K562 (cell line): Measurements from ENCODE around the gene CTNNBL1. TPM values are rescaled to one million over a fixed set of nuclear protein-coding genes. Genes with fewer than 3 reads are reported as not detected.

Source experiments
- ATAC-seq: fragments of 200-7000 bp; cut with Tn5 transposase; 3 replicates; pipeline ENCODE4 v1.9.1; 2020; ENCODE audit warnings: moderate library complexity
- BruUV-seq: library from RNA; stranded (reverse); fragments of 400-500 nt; replicated peaks from 2 replicates; lab custom pipeline; 2021; lab: Mats Ljungman, UMichigan
- CTCF ChIA-PET: fragments of 300-600 bp; formaldehyde crosslinking; extraction: SDS; loops from one replicate; lab custom pipeline; 2021; ENCODE audit warnings: low intra/inter-chr PET ratio; lab: Yijun Ruan, JAX
- POLR2A ChIA-PET: fragments of 300-600, 350-650 bp; sonication (Branson Sonifier 250); formaldehyde crosslinking; extraction: SDS; loops from one replicate; lab custom pipeline; 2021; ENCODE audit warnings: antibody characterized with exemption, inconsistent platforms; lab: Yijun Ruan, JAX
- DNase-seq, 4 experiments: peaks; one replicate each; pipeline versions ENCODE4 v3.0.0 to v3.0.0-alpha.2; 2011 to 2018; ENCODE audit warnings: low spot score in 3 of 4, mixed read lengths in 3 of 4; ENCODE audit errors: extremely low read depth in 1 of 4
- FAIRE-seq: peaks from 2 replicates; lab custom pipeline; 2011; peaks lifted over from hg19 to GRCh38; lab: Jason Lieb, UNC
- H2AFZ ChIP-seq: 2 replicates; pipeline ENCODE4 v1.6.0; 2011; ENCODE audit warnings: low read depth, low read length, control low read depth, inconsistent platforms
- H3K27ac ChIP-seq: fragments of 200-600 bp; 3 replicates; pipeline ENCODE4 v1.8.0; 2011; ENCODE audit warnings: low read depth, mild to moderate bottlenecking, control low read depth, inconsistent platforms, low read length, moderate library complexity, mixed read lengths; ENCODE audit errors: extremely low read depth
- H3K27me3 ChIP-seq, 2 experiments: fragments of 300-600 bp in 1 of 2; 2 replicates in 1 of 2; 3 replicates in 1 of 2; pipeline versions ENCODE4 v1.6.0 to v1.8.0; 2011; ENCODE audit warnings: inconsistent platforms in 2 of 2, low read length in 2 of 2, mild to moderate bottlenecking in 1 of 2, mixed read lengths in 1 of 2, moderate library complexity in 1 of 2; ENCODE audit not compliant: control insufficient read depth in 2 of 2, insufficient read depth in 2 of 2
- H3K36me3 ChIP-seq: fragments of 300-600 bp; 3 replicates; pipeline ENCODE4 v1.8.0; 2011; ENCODE audit warnings: mild to moderate bottlenecking, low read length, inconsistent platforms; ENCODE audit not compliant: control insufficient read depth, insufficient read depth
- H3K4me1 ChIP-seq, 2 experiments: fragments of 200-600 bp in 1 of 2; replicated peaks in 1 of 2; 2 replicates in 1 of 2; 3 replicates in 1 of 2; pipeline versions ENCODE4 v1.5.1 to v1.8.0; 2011; ENCODE audit warnings: inconsistent platforms in 2 of 2, low read length in 2 of 2, mild to moderate bottlenecking in 1 of 2, mixed read lengths in 1 of 2, moderate library complexity in 1 of 2; ENCODE audit not compliant: control insufficient read depth in 2 of 2, insufficient read depth in 2 of 2
- H3K4me2 ChIP-seq: 2 replicates; pipeline ENCODE4 v1.6.1; 2011; ENCODE audit warnings: low read length, control low read depth, inconsistent platforms, mixed read lengths; ENCODE audit not compliant: insufficient read depth
- H3K4me3 ChIP-seq: fragments of 200-600 bp; sonication (generic), shearing (Covaris generic); 2 replicates; pipeline ENCODE4 v1.5.1; 2016; ENCODE audit warnings: control low read depth, inconsistent platforms
- H3K79me2 ChIP-seq: fragments of 200-600 bp; 3 replicates; pipeline ENCODE4 v1.8.0; 2011; ENCODE audit warnings: low read length, inconsistent platforms; ENCODE audit not compliant: control insufficient read depth, insufficient read depth
- H3K9ac ChIP-seq, 2 experiments: 2 replicates each; pipeline versions ENCODE4 v1.6.0 to v1.6.1; 2011; ENCODE audit warnings: low read depth in 2 of 2, low read length in 2 of 2, control low read depth in 1 of 2, inconsistent platforms in 1 of 2, mild to moderate bottlenecking in 1 of 2, mixed read lengths in 1 of 2; ENCODE audit not compliant: insufficient read depth in 1 of 2
- H3K9me1 ChIP-seq: one replicate; pipeline ENCODE4 v1.6.0; 2011; ENCODE audit warnings: inconsistent platforms, mild to moderate bottlenecking, low read length, moderate library complexity; ENCODE audit not compliant: control insufficient read depth, insufficient read depth
- H3K9me3 ChIP-seq: replicated peaks from 2 replicates; pipeline ENCODE4 v1.5.1; 2011; ENCODE audit warnings: low read depth, low read length, inconsistent platforms; ENCODE audit not compliant: control insufficient read depth, insufficient read depth
- H4K20me1 ChIP-seq: replicated peaks from 2 replicates; pipeline ENCODE4 v1.6.1; 2011; ENCODE audit warnings: low read length, inconsistent platforms, mixed read lengths; ENCODE audit not compliant: control insufficient read depth, insufficient read depth
- ARID1B ChIP-seq: fragments of 450-650 bp; IDR thresholded peaks from 2 replicates; pipeline ENCODE4 v1.6.1; 2016; ENCODE audit warnings: antibody characterized with exemption, mild to moderate bottlenecking, inconsistent platforms
- ARNT ChIP-seq, 2 experiments: fragments of 450-650 bp; IDR thresholded peaks; 2 replicates each; pipeline ENCODE4 v1.6.1; 2016; ENCODE audit warnings: mild to moderate bottlenecking in 1 of 2
- BCL6 ChIP-seq: fragments of 250-450 bp; sonication (Bioruptor Pico); IDR thresholded peaks from 2 replicates; pipeline ENCODE4 v1.4.0; 2020
- CBFA2T3 ChIP-seq: fragments of 450-650 bp; IDR thresholded peaks from 2 replicates; pipeline ENCODE4 v1.6.1; 2017
- DIDO1 ChIP-seq: fragments of 450-650 bp; IDR thresholded peaks from 2 replicates; pipeline ENCODE4 v1.6.1; 2016; ENCODE audit warnings: low read depth, missing biosample characterization, missing genetic modification characterization
- FOXJ2 ChIP-seq: fragments of 200-800 bp; sonication (Bioruptor generic); IDR thresholded peaks from 2 replicates; pipeline ENCODE4 v1.6.1; 2016; ENCODE audit warnings: missing genetic modification characterization, missing compliant biosample characterization
- LCOR ChIP-seq: sonication (generic); formaldehyde crosslinking; IDR thresholded peaks from 2 replicates; pipeline ENCODE4 v1.8.0; 2022; ENCODE audit warnings: mild to moderate bottlenecking, missing genetic modification reagents
- NFATC3 ChIP-seq: fragments of 450-650 bp; IDR thresholded peaks from 2 replicates; pipeline ENCODE4 v1.6.1; 2017; ENCODE audit warnings: mild to moderate bottlenecking
- NR1H2 ChIP-seq: sonication (generic); formaldehyde crosslinking; IDR thresholded peaks from 2 replicates; pipeline ENCODE4 v1.4.0; 2020; ENCODE audit warnings: mild to moderate bottlenecking, missing genetic modification reagents
- RBM39 ChIP-seq: fragments of 200-400 bp; formaldehyde crosslinking; optimal IDR thresholded peaks from 2 replicates; pipeline ENCODE3; 2018; ENCODE audit warnings: low read depth, low read length
- SMAD1 ChIP-seq: fragments of 150-350 bp; IDR thresholded peaks from 2 replicates; pipeline ENCODE4 v1.6.1; 2014; ENCODE audit warnings: low read length, low read depth; ENCODE audit not compliant: partially characterized antibody
- SOX6 ChIP-seq: fragments of 450-650 bp; IDR thresholded peaks from 2 replicates; pipeline ENCODE4 v1.6.1; 2014; ENCODE audit warnings: mild to moderate bottlenecking
- SPI1 ChIP-seq: IDR thresholded peaks from 2 replicates; pipeline ENCODE4 v1.6.1; 2011; ENCODE audit warnings: low read depth, low read length, control low read depth, borderline replicate concordance
- TAL1 ChIP-seq: fragments of 450-650 bp; IDR thresholded peaks from 2 replicates; pipeline ENCODE4 v1.6.1; 2016; ENCODE audit warnings: mild to moderate bottlenecking
- TEAD1 ChIP-seq, 2 experiments: fragments of 450-650 bp in 1 of 2; sonication (generic) in 1 of 2; formaldehyde crosslinking; IDR thresholded peaks; 2 replicates each; pipeline versions ENCODE4 v1.4.0 to v1.8.0; 2020 to 2022; ENCODE audit warnings: mild to moderate bottlenecking in 2 of 2, missing genetic modification reagents in 1 of 2
- TEAD4 ChIP-seq, 2 experiments: sonication (generic) in 1 of 2; formaldehyde crosslinking in 1 of 2; IDR thresholded peaks; 2 replicates each; pipeline versions ENCODE4 v1.6.1 to v1.8.0; 2012 to 2022; ENCODE audit warnings: borderline replicate concordance in 1 of 2, inconsistent platforms in 1 of 2, low read length in 1 of 2, mild to moderate bottlenecking in 1 of 2, missing genetic modification reagents in 1 of 2
- XRCC3 ChIP-seq: fragments of 450-650 bp; IDR thresholded peaks from 2 replicates; pipeline ENCODE4 v1.6.1; 2017; ENCODE audit warnings: mild to moderate bottlenecking, moderate library complexity
- ZC3H4 ChIP-seq: sonication (generic); formaldehyde crosslinking; IDR thresholded peaks from 2 replicates; pipeline ENCODE4 v1.9.0; 2021; ENCODE audit warnings: missing genetic modification reagents, borderline replicate concordance
- ZFX ChIP-seq: sonication (generic); formaldehyde crosslinking; IDR thresholded peaks from 2 replicates; pipeline ENCODE4 v1.8.0; 2022; ENCODE audit warnings: mild to moderate bottlenecking, missing genetic modification reagents, moderate library complexity
- ZNF444 ChIP-seq: fragments of 250-450 bp; sonication (Bioruptor Pico); IDR thresholded peaks from 2 replicates; pipeline ENCODE4 v1.4.0; 2020; ENCODE audit warnings: mild to moderate bottlenecking, moderate library complexity
- ZNF717 ChIP-seq: fragments of 250-450 bp; sonication (Bioruptor Pico); IDR thresholded peaks from 2 replicates; pipeline ENCODE4 v1.5.0; 2021
- ZZZ3 ChIP-seq: fragments of 450-650 bp; IDR thresholded peaks from 2 replicates; pipeline ENCODE4 v1.6.1; 2016; ENCODE audit warnings: antibody characterized with exemption, mild to moderate bottlenecking, moderate library complexity
- WGBS: fragments of 100-300 bp; shearing (Covaris generic); methylation state at CpG from one replicate; pipeline ENCODE4 v1.1.6; 2016; ENCODE audit warnings: low coverage, mixed read lengths; ENCODE audit not compliant: insufficient coverage; ENCODE audit errors: missing lambda C conversion rate; 5-methylcytosine and 5-hydroxymethylcytosine counted together
- in situ Hi-C: fragments of 300-500 bp; cut with MboI; formaldehyde crosslinking; loops from 4 replicates; pipeline ENCODE4 v1.15.0; 2018; ENCODE audit warnings: inconsistent platforms, mixed read lengths
- intact Hi-C: fragments of 100-400 bp; cut with micrococcal nuclease; formaldehyde crosslinking; loops from 2 replicates; pipeline ENCODE4 v1.14.2; 2022
- polyA plus RNA-seq, 8 experiments: library from polyadenylated mRNA; depleted of rRNA in 4 of 8; stranded (reverse) in 5 of 8; unstranded in 3 of 8; fragments of >200 nt; fragmentation: Nextera tagmentation in 2 of 8; fragmentation: Illumina TruSeq in 1 of 8; extraction: Ambion mirVana in 2 of 8; extraction: Trizol in 1 of 8; gene quantifications; 2 replicates each; pipeline versions ENCODE4 v1.2.1 to v1.2.3, GENCODE V29; 2011 to 2014; ENCODE audit warnings: inconsistent platforms in 1 of 8, missing spikeins in 1 of 8
- total RNA-seq, 7 experiments: library from RNA; depleted of rRNA in 6 of 7; stranded (reverse); fragments of >200 nt in 6 of 7; fragmentation: Illumina TruSeq in 2 of 7; extraction: Trizol in 2 of 7; gene quantifications; 2 replicates each; pipeline versions ENCODE4 v1.2.1 to v1.2.3, GENCODE V29; 2011 to 2021; ENCODE audit warnings: low replicate concordance in 1 of 7
- TF ChIP-seq, protein P1 (sequence below): fragments of 450-650 bp; formaldehyde crosslinking; IDR thresholded peaks from 2 replicates; pipeline ENCODE4 v1.4.0; 2022; ENCODE audit warnings: missing genetic modification characterization
- TF ChIP-seq, protein P2 (sequence below): fragments of 200-800 bp; sonication (Bioruptor generic); IDR thresholded peaks from 2 replicates; pipeline ENCODE4 v1.6.1; 2017; ENCODE audit warnings: missing genetic modification characterization, missing compliant biosample characterization

The CTNNBL1 gene
- total and polyA plus RNA-seq, 9 of the 15 experiments (the other 6 are each of a cell fraction or from before 2014, with no cell fraction given), result 32.4 to 85.6 (median 43.6) TPM

DNA sequence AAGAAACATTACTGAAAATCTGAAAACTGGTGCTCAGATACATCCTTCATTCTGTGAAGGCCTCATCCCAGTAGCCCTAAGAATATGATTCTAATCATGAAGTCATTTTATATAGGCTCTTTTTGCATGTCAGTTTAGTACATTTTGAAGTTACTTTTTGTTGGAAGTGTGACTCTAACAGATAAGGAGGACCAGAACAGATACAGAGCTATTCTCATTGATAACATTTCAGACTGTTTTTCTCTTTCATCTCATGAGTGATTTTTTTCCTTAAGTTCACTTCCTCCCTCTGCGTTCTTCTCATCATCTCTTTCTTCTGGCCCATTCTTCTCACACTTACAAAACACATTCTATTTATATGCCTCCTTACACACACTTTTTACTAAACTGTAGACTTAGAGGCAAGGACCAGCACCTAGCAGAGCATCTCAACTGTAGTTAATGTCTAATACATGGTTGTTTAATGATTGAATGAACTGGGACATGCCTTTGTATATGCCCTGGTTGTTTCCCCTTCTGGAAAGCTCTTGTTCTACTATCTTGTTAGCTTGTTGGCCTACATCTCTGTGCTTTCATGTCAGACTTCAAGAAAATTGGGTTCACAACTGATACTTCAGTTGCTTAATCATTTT is 8.7 kb downstream of the CTNNBL1 start:
- no peak overlapping the region for H3K9ac ChIP-seq

More for the DNA sequence above, 8.7 kb downstream of the CTNNBL1 start:
- H3K27me3 ChIP-seq, result no peaks in the 10 kb centered on the region
- H4K20me1 ChIP-seq, result peaks cover 7% of the 10 kb centered on the region
- CTCF ChIA-PET, result no interaction called here
- no peak overlapping the region for H2AFZ ChIP-seq
- TF ChIP-seq XRCC3, result no peak
- no peak for TF ChIP-seq BCL6 (CRISPR knock-in tag)
- 0 out of 2 replicates have a peak, but pooled peaks have one; percentile 9 for TF ChIP-seq SOX6
- TF ChIP-seq SPI1, result peak; percentile 35; the same call in 1 of the 2 replicates
- TF ChIP-seq ARNT (IDR thresholded peaks at IDR 0.05), result no peak
- no peak for TF ChIP-seq ZFX
- TF ChIP-seq ZZZ3, result no peak
- TF ChIP-seq CBFA2T3, result peak; percentile 48
- TF ChIP-seq DIDO1 (tag), result no peak
- TF ChIP-seq NR1H2, result no peak
- TF ChIP-seq, protein P1, sequence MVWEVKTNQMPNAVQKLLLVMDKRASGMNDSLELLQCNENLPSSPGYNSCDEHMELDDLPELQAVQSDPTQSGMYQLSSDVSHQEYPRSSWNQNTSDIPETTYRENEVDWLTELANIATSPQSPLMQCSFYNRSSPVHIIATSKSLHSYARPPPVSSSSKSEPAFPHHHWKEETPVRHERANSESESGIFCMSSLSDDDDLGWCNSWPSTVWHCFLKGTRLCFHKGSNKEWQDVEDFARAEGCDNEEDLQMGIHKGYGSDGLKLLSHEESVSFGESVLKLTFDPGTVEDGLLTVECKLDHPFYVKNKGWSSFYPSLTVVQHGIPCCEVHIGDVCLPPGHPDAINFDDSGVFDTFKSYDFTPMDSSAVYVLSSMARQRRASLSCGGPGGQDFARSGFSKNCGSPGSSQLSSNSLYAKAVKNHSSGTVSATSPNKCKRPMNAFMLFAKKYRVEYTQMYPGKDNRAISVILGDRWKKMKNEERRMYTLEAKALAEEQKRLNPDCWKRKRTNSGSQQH (CRISPR knock-in tag), result no peak
- peak; percentile 22; the same call in 1 of the 2 replicates for TF ChIP-seq TAL1
- TF ChIP-seq LCOR (CRISPR knock-in tag), result no peak
- TF ChIP-seq RBM39, result no peak
- TF ChIP-seq NFATC3, result no peak
- TF ChIP-seq ZNF717 (CRISPR knock-in tag), result no peak
- TF ChIP-seq ZNF444 (CRISPR knock-in tag), result no peak
- TF ChIP-seq SMAD1, result no peak
- no peak for TF ChIP-seq FOXJ2
- peak; percentile 50 for TF ChIP-seq ARID1B
- 0 out of 2 replicates have a peak, but pooled peaks have one; percentile 16 for TF ChIP-seq TEAD4 (IDR thresholded peaks at IDR 0.05; ENCODE audit: low read length)
- TF ChIP-seq TEAD4 (CRISPR knock-in tag; IDR thresholded peaks at IDR 0.05; ENCODE audit: borderline replicate concordance), result no peak
- no peak for TF ChIP-seq TEAD1 (CRISPR knock-in tag; IDR thresholded peaks at IDR 0.05)
- TF ChIP-seq, protein P2, sequence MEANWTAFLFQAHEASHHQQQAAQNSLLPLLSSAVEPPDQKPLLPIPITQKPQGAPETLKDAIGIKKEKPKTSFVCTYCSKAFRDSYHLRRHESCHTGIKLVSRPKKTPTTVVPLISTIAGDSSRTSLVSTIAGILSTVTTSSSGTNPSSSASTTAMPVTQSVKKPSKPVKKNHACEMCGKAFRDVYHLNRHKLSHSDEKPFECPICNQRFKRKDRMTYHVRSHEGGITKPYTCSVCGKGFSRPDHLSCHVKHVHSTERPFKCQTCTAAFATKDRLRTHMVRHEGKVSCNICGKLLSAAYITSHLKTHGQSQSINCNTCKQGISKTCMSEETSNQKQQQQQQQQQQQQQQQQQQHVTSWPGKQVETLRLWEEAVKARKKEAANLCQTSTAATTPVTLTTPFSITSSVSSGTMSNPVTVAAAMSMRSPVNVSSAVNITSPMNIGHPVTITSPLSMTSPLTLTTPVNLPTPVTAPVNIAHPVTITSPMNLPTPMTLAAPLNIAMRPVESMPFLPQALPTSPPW (CRISPR knock-in tag), result no peak
- no peak for TF ChIP-seq ZC3H4
- no peak overlapping the region for H3K4me3 ChIP-seq
- BruUV-seq, result no TSS peak
- intact Hi-C loops (no loop called here), in situ Hi-C loops (no loop called here)
- POLR2A ChIA-PET, result interaction anchor here (1.0 kb wide), 1 partner anchor 17 kb away, joined by 3 read pairs; no protein-coding TSS in a partner anchor
- WGBS, result 0% methylated on average over 1 of the region's 1 CpG
- no peak overlapping the region for H3K27ac ChIP-seq
- ATAC-seq (no peak), DNase-seq (no peak), FAIRE-seq (no peak)
- H3K79me2 ChIP-seq, result peaks cover 14% of the 10 kb centered on the region; the same call in 2 of the 3 replicates
- no peaks in the 10 kb centered on the region for H3K9me1 ChIP-seq
- no peak overlapping the region for H3K4me2 ChIP-seq
- H3K9me3 ChIP-seq, result no peaks in the 10 kb centered on the region
- peaks cover 3 to 7% of the 10 kb centered on the region in 2 experiments; a peak in 2 of 5 replicates for H3K4me1 ChIP-seq
- H3K36me3 ChIP-seq, result no peaks in the 10 kb centered on the region
